Spleen (tissue), 7 donors: ENCODE measurements around the gene AP2A1.

ENCODE experiments used
- POLR2A ChIP-seq, 3 donors: fragments of 450-650 bp; IDR thresholded peaks; one replicate each; pipeline ENCODE4 v1.5.1; 2017; ENCODE audit warnings: antibody characterized with exemption in 3 of 3, mild to moderate bottlenecking in 1 of 3
- POLR2AphosphoS5 ChIP-seq, 3 donors: sonication (generic); formaldehyde crosslinking; IDR thresholded peaks; one replicate each; pipeline ENCODE4 v1.5.1; 2017; ENCODE audit warnings: antibody characterized with exemption in 3 of 3
- TF ChIP-seq, protein P1 (sequence below), 11 experiments: fragments of 200-600 bp in 7 of 11; fragments of 450-650 bp in 4 of 11; sonication (generic) in 4 of 11; IDR thresholded peaks in 8 of 11; conservative IDR thresholded peaks in 3 of 11; 1 replicate in 7 of 11; 2 replicates in 4 of 11; pipeline versions ENCODE4 v1.4.0 to v1.8.0; 2016 to 2021; ENCODE audit warnings: antibody characterized with exemption in 11 of 11, inconsistent platforms in 4 of 11, mild to moderate bottlenecking in 1 of 11
- donor health status: DM: no; HTN: no; CAD: no; lungs with moderate emphysema.
- donor health status: DM: no; HTN: no; CAD: no.
- donor health status: DM: no; HTN: no; CAD: no.

DNA sequence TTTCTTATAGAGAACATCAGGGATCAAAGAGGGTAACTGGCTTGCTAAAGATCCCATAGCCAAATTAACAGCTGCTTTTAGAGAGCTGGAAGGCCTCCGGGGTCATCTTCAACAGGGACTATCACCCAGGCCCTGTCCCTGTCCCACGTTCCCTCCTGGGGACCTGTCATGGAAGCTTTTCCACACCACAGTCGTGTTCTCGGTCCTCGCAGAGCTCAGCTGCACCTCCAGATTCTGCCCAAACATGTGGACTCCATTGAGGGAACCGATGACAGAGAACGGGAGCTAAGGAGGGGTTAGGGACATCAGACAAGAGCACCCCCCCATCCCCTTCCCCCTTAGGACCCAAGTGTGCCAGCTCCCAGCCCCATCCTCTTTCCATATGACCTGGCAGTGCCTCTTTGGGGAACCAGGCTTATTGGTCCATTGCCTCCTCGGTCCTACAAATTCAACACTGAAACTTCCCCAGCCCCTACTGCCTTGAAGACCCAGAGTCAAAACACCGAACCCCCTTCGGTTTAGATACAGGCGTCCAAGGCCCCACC lies 45.7 kb downstream of the AP2A1 start:
- TF ChIP-seq, protein P1, sequence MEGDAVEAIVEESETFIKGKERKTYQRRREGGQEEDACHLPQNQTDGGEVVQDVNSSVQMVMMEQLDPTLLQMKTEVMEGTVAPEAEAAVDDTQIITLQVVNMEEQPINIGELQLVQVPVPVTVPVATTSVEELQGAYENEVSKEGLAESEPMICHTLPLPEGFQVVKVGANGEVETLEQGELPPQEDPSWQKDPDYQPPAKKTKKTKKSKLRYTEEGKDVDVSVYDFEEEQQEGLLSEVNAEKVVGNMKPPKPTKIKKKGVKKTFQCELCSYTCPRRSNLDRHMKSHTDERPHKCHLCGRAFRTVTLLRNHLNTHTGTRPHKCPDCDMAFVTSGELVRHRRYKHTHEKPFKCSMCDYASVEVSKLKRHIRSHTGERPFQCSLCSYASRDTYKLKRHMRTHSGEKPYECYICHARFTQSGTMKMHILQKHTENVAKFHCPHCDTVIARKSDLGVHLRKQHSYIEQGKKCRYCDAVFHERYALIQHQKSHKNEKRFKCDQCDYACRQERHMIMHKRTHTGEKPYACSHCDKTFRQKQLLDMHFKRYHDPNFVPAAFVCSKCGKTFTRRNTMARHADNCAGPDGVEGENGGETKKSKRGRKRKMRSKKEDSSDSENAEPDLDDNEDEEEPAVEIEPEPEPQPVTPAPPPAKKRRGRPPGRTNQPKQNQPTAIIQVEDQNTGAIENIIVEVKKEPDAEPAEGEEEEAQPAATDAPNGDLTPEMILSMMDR (IDR thresholded peaks at IDR 0.05 in 8 of 11, conservative IDR thresholded peaks at IDR 0.05 in 3 of 11): no peak
- TF ChIP-seq POLR2AphosphoS5 (IDR thresholded peaks at IDR 0.05) (no peak), POLR2A (IDR thresholded peaks at IDR 0.05) (no peak)
